ENCODE results near the gene GDPD5. TPM values are rescaled to one million over a fixed set of nuclear protein-coding genes. Genes with fewer than 3 reads are reported as not detected.

GDPD5 gene
- total and polyA plus RNA-seq, 9 of the 15 experiments (the other 6 are each of a cell fraction or from before 2014, with no cell fraction given) = 0.32 to 27.3 (median 8.0) TPM

GRCh38 chr11:75534259-75535069 is 8.7 kb upstream of the GDPD5 start (continued):
- TF ChIP-seq ZNF12 (CRISPR knock-in tag; IDR thresholded peaks at IDR 0.05) (0 out of 2 replicates have a peak, but pooled peaks have one; percentile 28), NCOA4 (IDR thresholded peaks at IDR 0.05; ENCODE audit: partially characterized antibody) (no peak), POLR2B (IDR thresholded peaks at IDR 0.05; ENCODE audit: low read depth, partially characterized antibody) (peak; percentile 65), NR2C2 (CRISPR knock-in tag; IDR thresholded peaks at IDR 0.05) (no peak; the same call in 1 of the 2 replicates), NR2C2 (tag; IDR thresholded peaks at IDR 0.05) (peak; percentile 71), HSF4 (CRISPR knock-in tag; IDR thresholded peaks at IDR 0.05; ENCODE audit: borderline replicate concordance) (no peak), YY1 (IDR thresholded peaks at IDR 0.05; ENCODE audit: borderline replicate concordance in 1 of 3, control insufficient read depth in 1 of 3, extremely low read depth in 1 of 3, insufficient read depth in 3 of 3, insufficient read length in 1 of 3, insufficient replicate concordance in 2 of 3, low read depth in 1 of 3, low read length in 2 of 3) (peak in 1 of 3 experiments; percentile 56), CEBPG (CRISPR knock-in tag; IDR thresholded peaks at IDR 0.05) (no peak), CEBPG (tag; conservative IDR thresholded peaks at IDR 0.05 in 1 of 2, IDR thresholded peaks at IDR 0.05 in 1 of 2) (no peak), ZNF436 (CRISPR knock-in tag; IDR thresholded peaks at IDR 0.05) (no peak), MTA3 (IDR thresholded peaks at IDR 0.05; ENCODE audit: borderline replicate concordance) (peak; percentile 82), LARP7 (IDR thresholded peaks at IDR 0.05) (no peak), FOXK1 (CRISPR knock-in tag; IDR thresholded peaks at IDR 0.05; ENCODE audit: borderline replicate concordance) (no peak), GATAD2B (IDR thresholded peaks at IDR 0.05; ENCODE audit: borderline replicate concordance) (peak; percentile 74), NUFIP1 (IDR thresholded peaks at IDR 0.05; ENCODE audit: partially characterized antibody) (peak; percentile 90), JUND (IDR thresholded peaks at IDR 0.05; ENCODE audit: borderline replicate concordance, low read depth, low read length) (peak; percentile 71), JUND (tag; IDR thresholded peaks at IDR 0.05; ENCODE audit: borderline replicate concordance, low read depth, low read length) (peak; percentile 69; the same call in 2 of the 3 replicates), KAT7 (CRISPR knock-in tag; IDR thresholded peaks at IDR 0.05; ENCODE audit: borderline replicate concordance) (peak; percentile 78; the same call in 1 of the 2 replicates), ZFX (CRISPR knock-in tag; IDR thresholded peaks at IDR 0.05) (peak; percentile 65; the same call in 1 of the 2 replicates), ZNF143 (CRISPR knock-in tag; IDR thresholded peaks at IDR 0.05) (no peak), GABPB1 (CRISPR knock-in tag; IDR thresholded peaks at IDR 0.05) (no peak; the same call in 1 of the 2 replicates), ZNF253 (CRISPR knock-in tag; conservative IDR thresholded peaks at IDR 0.05) (no peak)
- TF ChIP-seq, protein P1, sequence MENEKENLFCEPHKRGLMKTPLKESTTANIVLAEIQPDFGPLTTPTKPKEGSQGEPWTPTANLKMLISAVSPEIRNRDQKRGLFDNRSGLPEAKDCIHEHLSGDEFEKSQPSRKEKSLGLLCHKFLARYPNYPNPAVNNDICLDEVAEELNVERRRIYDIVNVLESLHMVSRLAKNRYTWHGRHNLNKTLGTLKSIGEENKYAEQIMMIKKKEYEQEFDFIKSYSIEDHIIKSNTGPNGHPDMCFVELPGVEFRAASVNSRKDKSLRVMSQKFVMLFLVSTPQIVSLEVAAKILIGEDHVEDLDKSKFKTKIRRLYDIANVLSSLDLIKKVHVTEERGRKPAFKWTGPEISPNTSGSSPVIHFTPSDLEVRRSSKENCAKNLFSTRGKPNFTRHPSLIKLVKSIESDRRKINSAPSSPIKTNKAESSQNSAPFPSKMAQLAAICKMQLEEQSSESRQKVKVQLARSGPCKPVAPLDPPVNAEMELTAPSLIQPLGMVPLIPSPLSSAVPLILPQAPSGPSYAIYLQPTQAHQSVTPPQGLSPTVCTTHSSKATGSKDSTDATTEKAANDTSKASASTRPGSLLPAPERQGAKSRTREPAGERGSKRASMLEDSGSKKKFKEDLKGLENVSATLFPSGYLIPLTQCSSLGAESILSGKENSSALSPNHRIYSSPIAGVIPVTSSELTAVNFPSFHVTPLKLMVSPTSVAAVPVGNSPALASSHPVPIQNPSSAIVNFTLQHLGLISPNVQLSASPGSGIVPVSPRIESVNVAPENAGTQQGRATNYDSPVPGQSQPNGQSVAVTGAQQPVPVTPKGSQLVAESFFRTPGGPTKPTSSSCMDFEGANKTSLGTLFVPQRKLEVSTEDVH (IDR thresholded peaks at IDR 0.05; ENCODE audit: low read depth, partially characterized antibody) = peak; percentile 67
- TF ChIP-seq, protein P2, sequence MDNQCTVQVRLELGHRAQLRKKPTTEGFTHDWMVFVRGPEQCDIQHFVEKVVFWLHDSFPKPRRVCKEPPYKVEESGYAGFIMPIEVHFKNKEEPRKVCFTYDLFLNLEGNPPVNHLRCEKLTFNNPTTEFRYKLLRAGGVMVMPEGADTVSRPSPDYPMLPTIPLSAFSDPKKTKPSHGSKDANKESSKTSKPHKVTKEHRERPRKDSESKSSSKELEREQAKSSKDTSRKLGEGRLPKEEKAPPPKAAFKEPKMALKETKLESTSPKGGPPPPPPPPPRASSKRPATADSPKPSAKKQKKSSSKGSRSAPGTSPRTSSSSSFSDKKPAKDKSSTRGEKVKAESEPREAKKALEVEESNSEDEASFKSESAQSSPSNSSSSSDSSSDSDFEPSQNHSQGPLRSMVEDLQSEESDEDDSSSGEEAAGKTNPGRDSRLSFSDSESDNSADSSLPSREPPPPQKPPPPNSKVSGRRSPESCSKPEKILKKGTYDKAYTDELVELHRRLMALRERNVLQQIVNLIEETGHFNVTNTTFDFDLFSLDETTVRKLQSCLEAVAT (IDR thresholded peaks at IDR 0.05) = peak; percentile 51 to 59; a peak in 2 of 4 replicates
